AG09309 (cell line): ENCODE data around the gene MCM3AP.

Experiments used
- DNase-seq: peaks from one replicate; pipeline ENCODE4 v3.0.0-alpha.2; 2010; ENCODE audit warnings: low read depth
- H3K4me3 ChIP-seq: 2 replicates; pipeline ENCODE4 v1.5.1; 2011; ENCODE audit warnings: mild to moderate bottlenecking, low read depth, low read length, moderate library complexity; ENCODE audit not compliant: control insufficient read depth
- CTCF ChIP-seq: IDR thresholded peaks from 2 replicates; pipeline ENCODE4 v1.5.1; 2011; ENCODE audit warnings: mild to moderate bottlenecking, low read depth, low read length, inconsistent platforms; ENCODE audit not compliant: insufficient read depth, control insufficient read depth; ENCODE audit errors: missing control alignments

MCM3AP gene

GRCh38 chr21:46254208-46254975 is 31.0 kb downstream of the MCM3AP start:
- no peak for DNase-seq
- H3K4me3 ChIP-seq, result no peak overlapping the region
- TF ChIP-seq CTCF, result no peak

GRCh38 chr21:46253610-46254124 is 31.7 kb downstream of the MCM3AP start:
- no peak overlapping the region for H3K4me3 ChIP-seq
- no peak for TF ChIP-seq CTCF
- DNase-seq, result no peak

- no peak overlapping the region for H3K4me3 ChIP-seq
- no peak for DNase-seq
- TF ChIP-seq CTCF, result no peak
Observed at GRCh38 chr21:46252840-46253239, 32.6 kb downstream of the MCM3AP start.

GRCh38 chr21:46250146-46250725 is 35.2 kb downstream of the MCM3AP start:
- no peak overlapping the region for H3K4me3 ChIP-seq
- TF ChIP-seq CTCF, result no peak
- DNase-seq, result no peak

DNA sequence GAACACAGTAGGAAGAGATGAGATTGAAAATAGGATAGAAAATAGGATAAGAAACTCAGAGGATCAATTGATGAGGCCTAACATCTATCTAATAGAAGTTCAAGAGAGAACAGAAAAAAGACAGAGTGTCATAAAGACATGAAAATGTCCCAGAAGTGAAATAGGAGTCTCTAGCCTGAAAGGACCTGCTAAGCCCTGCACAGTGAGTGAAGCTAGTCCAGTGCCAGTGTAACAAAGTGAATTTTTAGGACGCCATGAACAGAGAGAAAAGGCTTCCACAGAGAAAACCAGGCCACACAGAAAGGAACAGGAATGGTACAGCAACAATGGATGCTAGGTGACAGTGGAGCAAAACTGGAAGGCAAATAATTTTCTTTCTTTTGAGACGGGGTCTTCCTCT is 36.6 kb downstream of the MCM3AP start:
- no peak for DNase-seq
- no peak for TF ChIP-seq CTCF
- no peak overlapping the region for H3K4me3 ChIP-seq

GRCh38 chr21:46248422-46248782 is 37.0 kb downstream of the MCM3AP start:
- no peak for DNase-seq
- no peak for TF ChIP-seq CTCF
- H3K4me3 ChIP-seq, result no peak overlapping the region
